Measurements from ENCODE around the gene TBC1D22B. TPM values are rescaled to one million over a fixed set of nuclear protein-coding genes. Genes with fewer than 3 reads are reported as not detected.

TBC1D22B gene
- total and polyA plus RNA-seq, 2 donors (not counting 3 experiments of a cell fraction or from before 2014, with no cell fraction given) = 13.1 to 13.6 TPM

- Histone ChIP-seq H3K4me2 (ENCODE audit: insufficient read depth, low read length) (no peak overlapping the region), H3K27me3 (ENCODE audit: control insufficient read depth in 2 of 2, insufficient read depth in 2 of 2, low read length in 2 of 2) (no peaks in the 10 kb centered on the region), H3K79me2 (ENCODE audit: control insufficient read depth, insufficient read depth, low read length) (peaks cover 2% of the 10 kb centered on the region), H3K9me3 (replicated peaks; ENCODE audit: control insufficient read depth, insufficient read depth, low read length) (no peaks in the 10 kb centered on the region), H2AFZ (ENCODE audit: low read depth, low read length) (no peak overlapping the region), H3K36me3 (ENCODE audit: control insufficient read depth in 2 of 2, extremely low read depth in 1 of 2, insufficient read depth in 2 of 2, low read length in 2 of 2) (peaks cover 22 to 28% of the 10 kb centered on the region in 2 experiments), H4K20me1 (replicated peaks; ENCODE audit: control insufficient read depth, extremely low read depth, insufficient read depth, low read length) (no peaks in the 10 kb centered on the region), H3K27ac (ENCODE audit: insufficient read depth, low read depth, low read length) (no peak overlapping the region), H3K4me3 (replicated peaks in 1 of 3; ENCODE audit: insufficient read depth in 1 of 3, low read depth in 1 of 3, low read length in 3 of 3) (no peak overlapping the region), H3K9me1 (replicated peaks; ENCODE audit: control insufficient read depth, extremely low read depth, insufficient read depth, low read length) (no peaks in the 10 kb centered on the region), H3K4me1 (ENCODE audit: control insufficient read depth, extremely low read depth, insufficient read depth, low read length) (no peaks in the 10 kb centered on the region), H3K9ac (replicated peaks; ENCODE audit: extremely low read depth, insufficient read depth, low read length) (no peak overlapping the region)
- TF ChIP-seq POLR2AphosphoS5 (IDR thresholded peaks at IDR 0.05; ENCODE audit: insufficient read depth, low read depth, low read length) = no peak
- TF ChIP-seq POLR2A (IDR thresholded peaks at IDR 0.05; ENCODE audit: low read depth, low read length) = no peak
- TF ChIP-seq EZH2 (IDR thresholded peaks at IDR 0.05; ENCODE audit: borderline replicate concordance, low read depth, low read length, severe bottlenecking) = no peak
- no peak for TF ChIP-seq MAX (IDR thresholded peaks at IDR 0.05; ENCODE audit: insufficient read depth, insufficient read length)
- TF ChIP-seq GATA2 (IDR thresholded peaks at IDR 0.05; ENCODE audit: insufficient read depth, insufficient read length, low read depth, low read length) = no peak
- no peak for TF ChIP-seq JUN (IDR thresholded peaks at IDR 0.05; ENCODE audit: borderline replicate concordance, insufficient read depth, insufficient read length, low read depth)
- no peak for TF ChIP-seq MYC (IDR thresholded peaks at IDR 0.05; ENCODE audit: low read depth, low read length)
- TF ChIP-seq FOS (IDR thresholded peaks at IDR 0.05; ENCODE audit: borderline replicate concordance, insufficient read depth, low read length) = no peak
- TF ChIP-seq, protein P1, sequence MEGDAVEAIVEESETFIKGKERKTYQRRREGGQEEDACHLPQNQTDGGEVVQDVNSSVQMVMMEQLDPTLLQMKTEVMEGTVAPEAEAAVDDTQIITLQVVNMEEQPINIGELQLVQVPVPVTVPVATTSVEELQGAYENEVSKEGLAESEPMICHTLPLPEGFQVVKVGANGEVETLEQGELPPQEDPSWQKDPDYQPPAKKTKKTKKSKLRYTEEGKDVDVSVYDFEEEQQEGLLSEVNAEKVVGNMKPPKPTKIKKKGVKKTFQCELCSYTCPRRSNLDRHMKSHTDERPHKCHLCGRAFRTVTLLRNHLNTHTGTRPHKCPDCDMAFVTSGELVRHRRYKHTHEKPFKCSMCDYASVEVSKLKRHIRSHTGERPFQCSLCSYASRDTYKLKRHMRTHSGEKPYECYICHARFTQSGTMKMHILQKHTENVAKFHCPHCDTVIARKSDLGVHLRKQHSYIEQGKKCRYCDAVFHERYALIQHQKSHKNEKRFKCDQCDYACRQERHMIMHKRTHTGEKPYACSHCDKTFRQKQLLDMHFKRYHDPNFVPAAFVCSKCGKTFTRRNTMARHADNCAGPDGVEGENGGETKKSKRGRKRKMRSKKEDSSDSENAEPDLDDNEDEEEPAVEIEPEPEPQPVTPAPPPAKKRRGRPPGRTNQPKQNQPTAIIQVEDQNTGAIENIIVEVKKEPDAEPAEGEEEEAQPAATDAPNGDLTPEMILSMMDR (IDR thresholded peaks at IDR 0.05; ENCODE audit: extremely low read depth in 1 of 2, insufficient read depth in 1 of 2, low read depth in 1 of 2, low read length in 2 of 2) = no peak
- intact Hi-C loops (cut with micrococcal nuclease) (no loop called here), dilution Hi-C loops (cut with MboI; ENCODE audit: extremely low pct_ligation_motif_present, low sequenced_read_pairs) (no loop called here)
- ChIA-PET POLR2A (no interaction called here), CTCF (interaction anchor here (2.0 kb wide), 1 partner anchor 21 kb away, joined by 5 read pairs; no protein-coding TSS in a partner anchor)
- no TSS peak for BruUV-seq (replicated peaks)
- FAIRE-seq (no peak), DNase-seq (ENCODE audit: low read depth, low spot score) (no peak)
These were observed 25.7 kb downstream of the TBC1D22B start for GRCh38 chr6:37283268-37283667.

Data from endothelial cell of umbilical vein (primary cell).